Lung (tissue), 12 donors: ENCODE measurements around the gene GUCY1A1. TPM values are rescaled to one million over a fixed set of nuclear protein-coding genes. Genes with fewer than 3 reads are reported as not detected.

Experiments used
- ATAC-seq: fragments of 200-7000 bp; cut with Tn5 transposase; one replicate; pipeline ENCODE4 v1.9.1; 2020; ENCODE audit warnings: moderate number of reproducible peaks; ENCODE audit not compliant: insufficient read depth, low FRiP score
- DNase-seq, 3 donors: peaks; one replicate each; pipeline ENCODE4 v3.0.0-alpha.2; 2013 to 2017
- H3K27ac ChIP-seq, 2 donors: one replicate each; pipeline ENCODE4 v1.5.1; 2013; ENCODE audit warnings: mild to moderate bottlenecking in 2 of 2, moderate library complexity in 2 of 2, control low read depth in 1 of 2, inconsistent platforms in 1 of 2, low read depth in 1 of 2, low read length in 1 of 2
- H3K27me3 ChIP-seq, 3 donors: one replicate each; pipeline ENCODE4 v1.5.1; 2013; ENCODE audit warnings: low read length in 2 of 3; ENCODE audit not compliant: control insufficient read depth in 3 of 3, insufficient read depth in 3 of 3
- H3K36me3 ChIP-seq, 4 donors: one replicate each; pipeline ENCODE4 v1.5.1; 2013; ENCODE audit warnings: low read length in 4 of 4, mild to moderate bottlenecking in 1 of 4, moderate library complexity in 1 of 4; ENCODE audit not compliant: control insufficient read depth in 4 of 4, insufficient read depth in 4 of 4
- H3K4me1 ChIP-seq, 5 donors: one replicate each; pipeline ENCODE4 v1.5.1; 2013; ENCODE audit warnings: low read length in 5 of 5, mild to moderate bottlenecking in 2 of 5, moderate library complexity in 1 of 5; ENCODE audit not compliant: control insufficient read depth in 5 of 5, insufficient read depth in 5 of 5
- H3K4me3 ChIP-seq: one replicate; pipeline ENCODE4 v1.5.1; 2013; ENCODE audit warnings: mild to moderate bottlenecking, control low read depth, moderate library complexity
- H3K9ac ChIP-seq, 2 donors: one replicate each; pipeline ENCODE4 v1.5.1; 2013; ENCODE audit warnings: low read length in 2 of 2, control low read depth in 1 of 2; ENCODE audit not compliant: insufficient read depth in 1 of 2
- H3K9me3 ChIP-seq, 4 donors: one replicate each; pipeline ENCODE4 v1.5.1; 2013; ENCODE audit warnings: low read length in 3 of 4, mild to moderate bottlenecking in 1 of 4, moderate library complexity in 1 of 4; ENCODE audit not compliant: control insufficient read depth in 4 of 4, insufficient read depth in 3 of 4
- WGBS, 2 donors: extraction: QIAGEN DNeasy Blood & Tissue Kit; methylation state at CpG; one replicate each; pipeline ENCODE4 v1.1.7; 2013; 5-methylcytosine and 5-hydroxymethylcytosine counted together
- polyA plus RNA-seq, 2 donors: library from polyadenylated mRNA; stranded (reverse); fragments of 200-250 nt; gene quantifications; one replicate each; pipeline ENCODE4 v1.2.1, GENCODE V29; 2013
- total RNA-seq, 2 donors: library from RNA; depleted of rRNA in 1 of 2; stranded (reverse); fragments of >200 nt in 1 of 2; gene quantifications; one replicate each; pipeline ENCODE4 v1.2.1, GENCODE V29; 2014 to 2021
- TF ChIP-seq, protein P1 (sequence below): IDR thresholded peaks from 2 replicates; pipeline ENCODE4 v1.5.1; 2012; ENCODE audit warnings: mild to moderate bottlenecking; ENCODE audit errors: control extremely low read depth, extremely low read depth
- donor health status: control.
- donor health status: control.
- donor health status: Bipolar disorder and iron deficiency.
- donor health status: healthy.
- donor health status: DM: yes; HTN: yes; CAD: no.

The GUCY1A1 gene
- total and polyA plus RNA-seq, 4 donors: 8.0 to 115 (median 28.5) TPM

DNA sequence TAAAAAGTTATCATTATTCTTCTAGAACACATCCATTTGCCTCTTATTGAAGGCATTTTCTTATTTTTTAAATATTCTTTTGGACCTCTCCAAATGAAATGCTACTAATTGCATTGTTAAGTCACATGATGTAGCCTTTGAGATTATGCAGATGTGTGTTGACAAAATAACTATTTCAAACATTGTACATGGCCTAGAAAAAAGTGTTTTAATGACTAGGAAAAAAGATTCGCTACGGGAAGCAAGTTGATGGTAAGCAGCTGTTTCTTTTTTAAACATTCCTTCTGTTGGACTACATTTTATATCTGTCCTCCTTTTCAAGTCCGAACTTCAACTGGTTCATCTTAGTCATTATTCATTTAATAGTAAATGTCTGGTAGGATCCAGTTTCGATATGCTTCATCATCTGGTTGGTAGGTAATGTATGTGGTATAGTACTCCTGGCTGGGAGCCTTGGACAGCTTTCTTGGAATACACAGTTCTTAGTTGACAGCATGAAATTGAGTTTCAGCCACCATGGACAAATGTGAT is 34.3 kb upstream of the GUCY1A1 start:
- Histone ChIP-seq H3K27ac (no peak overlapping the region), H3K9ac (no peak overlapping the region), H3K27me3 (no peaks in the 10 kb centered on the region), H3K36me3 (no peaks in the 10 kb centered on the region), H3K4me1 (peaks cover 0 to 44% (median 5%) of the 10 kb centered on the region in 5 donors), H3K4me3 (no peak overlapping the region), H3K9me3 (no peaks in the 10 kb centered on the region)
- ATAC-seq: no peak
- DNase-seq: peak in 2 of 3 donors; percentile 78 to 87
- TF ChIP-seq, protein P1, sequence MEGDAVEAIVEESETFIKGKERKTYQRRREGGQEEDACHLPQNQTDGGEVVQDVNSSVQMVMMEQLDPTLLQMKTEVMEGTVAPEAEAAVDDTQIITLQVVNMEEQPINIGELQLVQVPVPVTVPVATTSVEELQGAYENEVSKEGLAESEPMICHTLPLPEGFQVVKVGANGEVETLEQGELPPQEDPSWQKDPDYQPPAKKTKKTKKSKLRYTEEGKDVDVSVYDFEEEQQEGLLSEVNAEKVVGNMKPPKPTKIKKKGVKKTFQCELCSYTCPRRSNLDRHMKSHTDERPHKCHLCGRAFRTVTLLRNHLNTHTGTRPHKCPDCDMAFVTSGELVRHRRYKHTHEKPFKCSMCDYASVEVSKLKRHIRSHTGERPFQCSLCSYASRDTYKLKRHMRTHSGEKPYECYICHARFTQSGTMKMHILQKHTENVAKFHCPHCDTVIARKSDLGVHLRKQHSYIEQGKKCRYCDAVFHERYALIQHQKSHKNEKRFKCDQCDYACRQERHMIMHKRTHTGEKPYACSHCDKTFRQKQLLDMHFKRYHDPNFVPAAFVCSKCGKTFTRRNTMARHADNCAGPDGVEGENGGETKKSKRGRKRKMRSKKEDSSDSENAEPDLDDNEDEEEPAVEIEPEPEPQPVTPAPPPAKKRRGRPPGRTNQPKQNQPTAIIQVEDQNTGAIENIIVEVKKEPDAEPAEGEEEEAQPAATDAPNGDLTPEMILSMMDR: no peak
- 79 to 91% methylated on average over 4 of the region's 4 CpGs for WGBS, 2 donors

DNA sequence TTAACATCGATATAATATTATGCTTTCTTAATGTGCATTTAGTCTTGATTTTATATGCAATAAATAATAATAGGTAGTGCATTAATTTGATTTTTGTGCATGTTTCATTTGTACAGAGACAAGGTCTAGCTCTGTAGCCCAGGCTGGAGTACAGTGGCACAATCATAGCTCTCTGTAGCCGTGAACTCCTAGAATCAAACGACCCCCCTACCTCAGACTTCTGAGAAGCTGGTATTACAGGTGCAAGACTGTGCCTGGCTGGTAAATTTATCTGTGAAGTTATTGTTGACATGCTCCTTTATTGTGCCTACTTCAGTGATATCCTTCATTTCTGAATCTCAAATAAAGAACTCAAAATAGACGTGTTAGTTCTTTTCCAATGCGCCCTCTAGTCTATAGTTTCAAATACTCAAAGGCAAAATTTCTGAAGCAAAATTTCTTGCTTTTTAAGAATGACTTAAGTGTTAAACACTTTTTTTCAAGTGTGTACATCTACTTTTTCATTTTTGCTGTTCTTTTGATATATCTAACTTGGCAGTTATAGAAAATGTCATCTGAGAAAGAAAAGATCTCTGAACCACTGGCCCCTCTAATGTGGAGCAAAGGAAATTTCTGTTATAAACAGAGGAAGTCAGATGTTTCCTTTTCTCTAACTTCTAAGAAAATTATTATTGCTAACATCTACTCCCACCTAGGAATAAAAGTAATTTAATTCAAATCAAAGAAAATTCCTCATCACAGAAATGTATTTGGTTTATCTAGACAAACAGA is 28.3 kb upstream of the GUCY1A1 start:
- ATAC-seq: no peak

DNA sequence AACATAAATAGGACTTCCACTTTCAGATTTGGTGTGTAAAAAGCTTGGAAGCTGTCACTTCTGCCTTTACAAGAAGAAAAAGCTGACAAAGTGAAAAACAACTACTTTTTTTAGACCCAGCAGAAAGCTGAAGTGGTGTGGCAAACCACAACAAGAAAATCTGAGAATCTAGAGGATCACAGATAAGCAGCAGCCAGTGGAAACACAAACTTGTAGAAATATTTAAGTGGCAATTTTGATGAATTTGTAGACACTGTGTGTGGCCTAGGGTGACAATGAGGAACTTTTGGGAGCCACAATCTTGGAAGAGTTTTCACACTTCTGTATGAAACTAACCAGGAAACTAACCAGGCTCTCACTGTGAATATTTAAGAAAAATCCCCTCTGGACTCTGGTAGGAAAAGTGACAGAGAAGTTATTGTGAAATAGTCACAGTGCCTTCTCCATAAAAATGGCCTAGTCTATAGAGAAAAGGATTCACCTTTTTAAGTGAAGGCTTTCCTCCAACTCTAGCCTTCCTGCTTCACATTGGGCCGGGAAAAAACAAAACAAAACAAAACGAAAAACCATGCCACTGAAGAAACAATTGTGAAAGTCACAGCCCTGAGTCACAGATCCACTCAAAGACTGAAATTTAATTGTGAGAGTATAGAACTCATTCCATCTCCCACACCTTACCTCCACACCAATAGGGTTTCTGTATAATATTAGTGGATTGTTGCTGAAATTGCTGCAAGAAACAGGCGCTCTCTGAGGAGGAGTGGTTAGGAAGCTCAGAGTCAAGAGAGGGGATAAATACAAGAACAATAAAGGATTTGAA is 26.7 kb upstream of the GUCY1A1 start:
- ATAC-seq (no peak), DNase-seq (peak; percentile 16 to 81 (median 62))
- WGBS, 2 donors: 34 to 42% methylated on average over 3 of the region's 3 CpGs
- TF ChIP-seq, protein P1: no peak
- H3K27ac ChIP-seq: no peak overlapping the region
- no peak overlapping the region for H3K4me3 ChIP-seq
- no peaks in the 10 kb centered on the region for H3K36me3 ChIP-seq
- H3K4me1 ChIP-seq: peaks cover 0 to 31% (median 21%) of the 10 kb centered on the region in 5 donors
- H3K27me3 ChIP-seq: no peaks in the 10 kb centered on the region
- no peak overlapping the region for H3K9ac ChIP-seq
- H3K9me3 ChIP-seq: no peaks in the 10 kb centered on the region

More for the DNA sequence above, 28.3 kb upstream of the GUCY1A1 start:
- 33 to 62% methylated on average over 5 of the region's 5 CpGs for WGBS, 2 donors
- Histone ChIP-seq H3K4me1 (peaks cover 0 to 27% (median 24%) of the 10 kb centered on the region in 5 donors), H3K27ac (no peak overlapping the region), H3K9me3 (no peaks in the 10 kb centered on the region), H3K36me3 (no peaks in the 10 kb centered on the region), H3K4me3 (no peak overlapping the region), H3K9ac (no peak overlapping the region), H3K27me3 (no peaks in the 10 kb centered on the region)
- DNase-seq: peak in 2 of 3 donors; percentile 25 to 61
- TF ChIP-seq, protein P1: no peak
